ENCODE data around the gene PTCH2.
"Not testable (repeated sequence)": the region's sequence is repeated elsewhere in the genome, so short reads cannot be mapped to it uniquely, and the experiment has no call there.

The PTCH2 gene

GRCh38 chr1:44819196-44819607 lies 23.9 kb downstream of the PTCH2 start:
- DNase-seq (ENCODE audit: low read depth), result no peak

GRCh38 chr1:44817771-44818495 lies 25.1 kb downstream of the PTCH2 start:
- no peak for DNase-seq (ENCODE audit: low read depth)

- no peak for DNase-seq (ENCODE audit: low read depth)
These were observed 25.7 kb downstream of the PTCH2 start for GRCh38 chr1:44817307-44817706.

- not testable (repeated sequence) for DNase-seq (ENCODE audit: low read depth)
These were observed 27.1 kb downstream of the PTCH2 start for GRCh38 chr1:44815926-44816325.

GRCh38 chr1:44812822-44813543 lies 30.1 kb downstream of the PTCH2 start:
- DNase-seq (ENCODE audit: low read depth), result no peak

- no peak for DNase-seq (ENCODE audit: low read depth)
These were observed 31.8 kb downstream of the PTCH2 start for GRCh38 chr1:44811234-44811633.

GRCh38 chr1:44810762-44811105 lies 32.3 kb downstream of the PTCH2 start:
- not testable (repeated sequence) for DNase-seq (ENCODE audit: low read depth)

- peak; percentile 29 for DNase-seq (ENCODE audit: low read depth)
These were observed 32.8 kb downstream of the PTCH2 start for GRCh38 chr1:44810101-44810761.

GRCh38 chr1:44808938-44809917 lies 33.8 kb downstream of the PTCH2 start:
- DNase-seq (ENCODE audit: low read depth), result peak; percentile 82

- DNase-seq (ENCODE audit: low read depth), result peak; percentile 77
These were observed 34.8 kb downstream of the PTCH2 start, which contains the start of gene BTBD19 for GRCh38 chr1:44808063-44808937. Gene BTBD19 (plus strand): TSS chr1:44808523. CDS start chr1:44808821, 298 bp downstream.

GRCh38 chr1:44807364-44808062 lies 35.5 kb downstream of the PTCH2 start:
- DNase-seq (ENCODE audit: low read depth), result peak; percentile 84

GRCh38 chr1:44806704-44807363 lies 36.2 kb downstream of the PTCH2 start, which contains the start of gene DYNLT4:
Gene DYNLT4 (minus strand): TSS chr1:44807351. CDS start chr1:44806668, 683 bp downstream.
- no peak for DNase-seq (ENCODE audit: low read depth)

GRCh38 chr1:44806025-44806703 lies 36.9 kb downstream of the PTCH2 start:
- DNase-seq (ENCODE audit: low read depth), result no peak

- no peak for DNase-seq (ENCODE audit: low read depth)
These were observed 37.6 kb downstream of the PTCH2 start for GRCh38 chr1:44805311-44806024.

GRCh38 chr1:44803312-44804095 lies 39.5 kb downstream of the PTCH2 start:
- no peak for DNase-seq (ENCODE audit: low read depth)

GRCh38 chr1:44803062-44803311 lies 40.1 kb downstream of the PTCH2 start:
- DNase-seq (ENCODE audit: low read depth), result no peak

GRCh38 chr1:44802306-44803061 lies 40.6 kb downstream of the PTCH2 start:
- DNase-seq (ENCODE audit: low read depth), result no peak

Data from activated T-cell treated with anti-CD3 and anti-CD28 coated beads for 48 hours (primary cell).